VCaP (cell line): Measurements from ENCODE around the gene MTTP.

Experiments
- H3K27ac ChIP-seq: fragments of 450-650 bp; 2 replicates; pipeline ENCODE4 v1.5.1; 2017
- TF ChIP-seq, protein P1 (sequence below): fragments of 450-650 bp; conservative IDR thresholded peaks from 2 replicates; pipeline ENCODE4 v1.5.1; 2017; ENCODE audit warnings: mild to moderate bottlenecking, moderate library complexity

Gene MTTP

DNA sequence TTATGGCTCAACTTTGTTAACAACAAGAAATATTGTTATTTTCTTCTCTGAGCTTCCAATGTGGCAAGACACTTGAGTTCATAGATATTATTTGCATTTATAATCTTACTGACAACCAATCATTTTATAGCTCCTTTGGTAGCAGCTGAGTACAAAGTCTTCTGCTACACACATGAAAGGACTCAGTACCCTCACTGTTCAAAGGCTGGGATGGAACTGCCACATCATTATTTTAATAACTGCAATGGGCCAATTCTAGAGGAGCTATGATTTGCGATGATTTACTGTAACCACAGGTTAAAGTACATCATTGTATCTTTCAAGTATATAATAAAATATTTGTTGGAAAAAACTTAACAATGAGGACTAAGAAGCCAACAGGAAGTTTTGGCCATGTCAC is 10.9 kb downstream of the MTTP start:
- H3K27ac ChIP-seq, result no peak overlapping the region
- TF ChIP-seq, protein P1, sequence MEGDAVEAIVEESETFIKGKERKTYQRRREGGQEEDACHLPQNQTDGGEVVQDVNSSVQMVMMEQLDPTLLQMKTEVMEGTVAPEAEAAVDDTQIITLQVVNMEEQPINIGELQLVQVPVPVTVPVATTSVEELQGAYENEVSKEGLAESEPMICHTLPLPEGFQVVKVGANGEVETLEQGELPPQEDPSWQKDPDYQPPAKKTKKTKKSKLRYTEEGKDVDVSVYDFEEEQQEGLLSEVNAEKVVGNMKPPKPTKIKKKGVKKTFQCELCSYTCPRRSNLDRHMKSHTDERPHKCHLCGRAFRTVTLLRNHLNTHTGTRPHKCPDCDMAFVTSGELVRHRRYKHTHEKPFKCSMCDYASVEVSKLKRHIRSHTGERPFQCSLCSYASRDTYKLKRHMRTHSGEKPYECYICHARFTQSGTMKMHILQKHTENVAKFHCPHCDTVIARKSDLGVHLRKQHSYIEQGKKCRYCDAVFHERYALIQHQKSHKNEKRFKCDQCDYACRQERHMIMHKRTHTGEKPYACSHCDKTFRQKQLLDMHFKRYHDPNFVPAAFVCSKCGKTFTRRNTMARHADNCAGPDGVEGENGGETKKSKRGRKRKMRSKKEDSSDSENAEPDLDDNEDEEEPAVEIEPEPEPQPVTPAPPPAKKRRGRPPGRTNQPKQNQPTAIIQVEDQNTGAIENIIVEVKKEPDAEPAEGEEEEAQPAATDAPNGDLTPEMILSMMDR, result no peak

DNA sequence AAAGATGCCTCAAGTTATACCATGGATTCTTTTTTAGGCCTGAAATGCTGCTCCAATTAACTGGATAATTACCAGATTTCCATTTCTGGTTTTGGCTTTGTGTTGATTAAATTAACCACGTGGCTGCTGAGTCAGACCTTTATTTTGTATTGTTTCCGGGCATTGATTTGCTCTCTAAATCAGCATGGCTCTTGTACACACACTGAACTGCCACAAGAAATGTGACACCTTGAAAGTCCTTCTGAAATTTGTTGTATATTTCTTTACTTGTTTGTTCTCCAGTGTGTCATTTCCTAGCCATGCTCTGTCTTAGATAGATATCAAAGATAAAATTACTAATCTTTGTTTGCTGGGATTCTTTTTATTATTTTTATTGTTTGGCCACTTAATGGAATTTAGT is 11.7 kb downstream of the MTTP start:
- no peak overlapping the region for H3K27ac ChIP-seq
- TF ChIP-seq, protein P1, result no peak

DNA sequence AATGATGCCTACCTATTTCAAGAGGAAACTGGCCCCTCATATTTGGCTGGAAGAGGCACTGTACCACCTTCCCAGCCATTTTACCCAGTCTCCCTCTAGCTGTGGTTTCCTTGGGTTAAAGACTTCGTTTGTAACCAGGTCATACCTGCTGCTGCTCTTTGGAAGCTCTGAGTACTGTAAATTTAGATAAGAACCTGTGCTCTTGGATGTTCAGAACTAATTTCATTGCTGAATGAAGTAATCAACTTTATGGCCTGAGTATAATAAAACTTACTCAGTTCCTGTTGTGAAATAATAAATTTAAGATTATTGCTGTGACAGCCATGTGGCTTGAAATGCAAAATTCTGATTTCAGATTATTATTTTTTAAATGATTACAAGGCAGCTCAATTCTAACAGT is 12.2 kb downstream of the MTTP start:
- TF ChIP-seq, protein P1, result no peak
- H3K27ac ChIP-seq, result no peak overlapping the region

DNA sequence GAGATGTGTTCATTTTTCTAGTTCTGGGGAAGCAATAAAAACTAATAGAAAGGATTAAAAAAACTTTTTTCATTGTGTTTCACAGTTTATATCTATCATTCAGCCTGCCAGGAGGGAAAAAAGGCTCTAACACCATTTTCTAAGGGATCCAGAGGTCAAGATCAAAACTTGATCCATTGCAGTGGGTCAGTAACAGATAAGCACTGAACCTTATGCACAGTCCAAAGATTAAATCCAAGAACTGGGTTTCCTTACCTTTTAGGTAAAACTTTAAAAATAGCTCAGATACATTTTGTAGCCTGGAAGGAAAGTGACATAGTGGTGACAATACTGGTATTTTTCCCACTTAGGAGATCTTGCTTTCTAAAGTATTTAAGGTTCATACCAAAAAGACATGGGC is 12.7 kb downstream of the MTTP start:
- H3K27ac ChIP-seq, result no peak overlapping the region
- TF ChIP-seq, protein P1, result no peak

DNA sequence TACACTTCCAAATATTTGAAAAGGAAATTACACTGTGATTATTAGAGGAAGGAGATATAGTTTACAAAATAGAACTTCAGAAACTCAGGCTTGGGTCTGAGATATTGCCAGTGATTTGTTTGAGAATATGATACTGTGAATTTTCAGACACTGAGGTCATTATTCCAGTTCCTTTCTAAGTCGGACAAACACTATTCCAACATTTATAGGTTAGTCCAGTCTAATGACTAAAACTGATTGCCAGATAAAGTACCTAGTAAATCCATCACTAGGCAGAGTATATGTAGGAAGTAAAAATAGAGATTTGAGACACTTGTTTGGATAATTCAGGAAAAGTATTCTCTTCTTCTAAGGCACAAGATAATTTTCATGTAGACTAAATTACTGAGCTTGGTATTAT is 13.2 kb downstream of the MTTP start:
- H3K27ac ChIP-seq, result no peak overlapping the region
- TF ChIP-seq, protein P1, result no peak

DNA sequence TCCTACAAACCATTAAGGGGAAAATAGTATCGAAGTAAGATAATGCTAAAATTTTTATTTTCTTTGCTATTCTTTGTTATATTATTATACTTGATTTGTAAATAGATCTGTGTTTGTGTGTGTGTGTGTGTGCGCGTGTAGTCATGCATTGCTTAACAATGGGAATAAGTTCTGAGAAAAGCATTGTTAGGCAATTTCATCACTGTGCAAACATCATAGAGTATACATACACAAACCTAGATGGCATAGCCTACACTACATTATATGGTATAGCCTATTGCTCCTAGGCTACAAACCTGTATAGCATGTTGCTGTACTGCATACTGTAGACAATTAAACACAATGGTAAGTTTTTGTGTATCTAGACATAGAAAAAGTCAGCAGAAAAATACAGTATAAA is 17.1 kb downstream of the MTTP start:
- no peak overlapping the region for H3K27ac ChIP-seq
- TF ChIP-seq, protein P1, result no peak

DNA sequence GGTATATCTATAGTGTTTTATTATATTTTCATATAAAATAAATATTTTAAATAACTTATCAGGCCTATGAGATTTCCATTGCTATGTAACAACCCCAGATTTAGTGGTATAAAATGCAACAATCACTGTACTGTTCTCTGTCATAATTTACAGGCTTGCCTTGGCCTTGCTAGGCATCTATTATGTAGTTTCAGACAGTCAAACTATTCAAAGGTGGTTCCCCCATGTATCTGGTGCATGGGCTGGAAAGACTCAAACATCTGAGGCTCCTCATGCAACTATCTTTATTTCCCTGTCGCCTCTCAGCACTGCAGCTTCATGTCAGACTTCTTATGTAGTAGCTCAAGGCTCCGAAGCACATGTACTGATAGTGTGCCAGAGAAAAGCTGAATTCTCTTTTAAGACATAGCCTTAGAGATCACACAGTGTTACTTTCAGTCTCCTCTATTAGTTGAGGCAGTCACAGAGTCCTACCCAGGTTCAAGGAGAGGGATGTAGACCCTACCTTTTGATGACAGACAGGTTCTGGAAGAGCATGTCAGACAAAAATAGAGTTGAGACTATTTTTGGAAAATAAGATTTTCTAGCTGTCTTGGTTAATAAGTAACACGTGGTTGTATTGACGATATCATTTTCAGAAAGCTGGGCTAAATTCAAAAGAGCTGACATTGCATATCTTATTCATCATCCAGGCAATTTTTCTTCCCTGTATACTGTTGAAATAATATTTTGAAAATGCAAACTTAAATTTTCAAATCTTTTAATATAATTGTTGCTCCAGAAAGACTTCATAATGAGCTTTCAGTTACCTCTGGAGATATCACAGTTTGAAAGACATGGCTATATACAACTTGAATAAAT is 19.4 kb downstream of the MTTP start:
- TF ChIP-seq, protein P1, result no peak
- no peak overlapping the region for H3K27ac ChIP-seq
